NCI-H82 treated with DMSO at 0.1 percent for 48 hours (cell line): ENCODE measurements around the gene HERC6.
"Not testable (repeated sequence)": the region's sequence is repeated elsewhere in the genome, so short reads cannot be mapped to it uniquely, and the experiment has no call there.

Experiments
- DNase-seq: peaks from one replicate; lab custom pipeline; 2025; ENCODE audit not compliant: unreplicated experiment; lab: John Stamatoyannopoulos, UW

HERC6 gene

DNA sequence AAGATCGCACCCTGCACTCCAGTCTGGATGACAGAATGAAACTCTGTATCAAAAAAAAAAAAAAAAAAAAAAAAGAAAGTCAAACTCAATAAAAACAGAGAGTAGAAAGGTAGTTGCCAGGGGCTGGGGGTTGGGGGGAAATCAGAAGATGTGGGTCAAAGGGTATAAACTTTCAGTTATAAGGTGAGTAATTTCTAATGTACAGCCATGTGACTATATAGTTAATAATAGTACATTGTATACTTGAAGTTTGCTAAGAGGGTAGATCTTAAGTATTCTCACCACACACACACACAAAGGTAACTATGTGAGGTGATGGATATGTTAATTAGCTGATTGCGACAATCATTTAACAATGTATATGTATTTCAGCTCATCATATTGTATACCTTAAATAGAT, 11.5 kb downstream of the HERC6 start:
- no peak for DNase-seq

DNA sequence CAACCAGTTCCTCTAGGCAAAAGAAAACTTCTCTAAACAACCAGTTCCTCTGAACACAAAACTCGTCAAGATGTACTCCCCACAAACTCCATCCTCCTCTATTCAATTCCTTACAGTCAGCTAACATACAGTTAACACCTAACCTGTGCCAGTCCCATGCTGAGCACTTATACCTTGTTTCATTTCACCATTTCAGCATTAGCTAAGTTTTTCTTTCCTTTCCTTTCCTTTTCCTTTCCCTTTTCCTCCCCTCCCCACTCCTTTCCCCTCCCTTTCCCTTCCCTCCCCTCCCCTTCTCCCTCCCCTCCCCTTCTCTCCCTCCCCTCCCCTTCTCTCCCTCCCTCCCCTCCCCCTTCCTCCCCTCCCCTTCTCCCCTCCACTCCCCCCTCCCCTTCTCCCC, 13.1 kb downstream of the HERC6 start:
- no peak for DNase-seq

DNA sequence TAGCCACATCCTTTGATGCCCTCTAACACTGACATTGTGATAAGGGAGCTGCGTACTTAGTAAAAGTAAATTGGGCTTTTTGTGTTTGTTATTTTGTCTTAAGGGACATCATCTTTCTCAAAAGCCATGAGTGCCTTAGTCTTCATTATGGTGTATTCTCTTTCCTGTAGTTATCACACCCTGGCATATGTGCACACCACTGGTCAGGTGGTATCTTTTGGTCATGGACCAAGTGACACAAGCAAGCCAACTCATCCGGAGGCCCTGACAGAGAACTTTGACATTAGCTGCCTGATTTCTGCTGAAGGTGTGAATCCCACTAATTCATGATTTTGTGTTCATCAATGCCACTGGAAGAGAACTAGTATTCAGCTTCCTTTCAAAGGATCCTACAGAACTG, 18.0 kb downstream of the HERC6 start:
- DNase-seq, result no peak

DNA sequence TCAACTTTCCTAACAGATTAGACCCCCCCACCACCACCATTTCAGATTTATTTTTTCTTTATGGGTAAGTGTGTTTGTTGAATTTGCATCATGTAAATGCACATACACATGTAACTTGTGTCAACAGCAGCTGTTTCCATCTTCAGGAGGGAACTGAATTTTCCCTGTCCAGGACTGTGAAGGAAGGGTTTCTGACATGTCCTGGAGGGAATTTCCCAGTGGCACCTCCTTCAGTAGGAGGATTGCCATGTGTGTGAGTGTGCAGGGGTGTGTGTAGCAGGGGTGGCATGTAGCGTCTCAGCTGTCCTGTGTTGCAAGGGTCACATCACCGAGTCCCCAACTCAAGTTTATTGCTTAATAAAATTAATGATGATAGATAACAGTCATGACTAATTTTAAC, 19.7 kb downstream of the HERC6 start:
- no peak for DNase-seq

DNA sequence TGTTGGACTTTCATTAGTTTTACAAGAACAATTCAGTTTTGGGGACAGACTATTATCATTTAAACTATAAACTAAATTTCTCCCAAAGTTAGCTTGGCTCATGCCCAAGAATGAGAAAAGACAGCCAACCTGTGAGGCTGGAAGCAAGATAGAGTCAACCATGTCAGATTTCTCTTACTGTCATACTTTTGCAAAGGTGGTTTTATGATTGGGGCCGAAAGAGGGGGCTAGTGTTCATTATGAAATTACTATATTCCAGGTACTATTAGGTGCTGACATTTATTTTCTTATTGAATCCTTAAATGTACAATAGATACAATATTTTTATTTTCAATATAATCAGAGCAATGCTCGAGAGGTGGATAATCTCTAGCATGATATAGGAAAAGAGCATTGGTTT, 30.6 kb downstream of the HERC6 start:
- DNase-seq, result no peak

DNA sequence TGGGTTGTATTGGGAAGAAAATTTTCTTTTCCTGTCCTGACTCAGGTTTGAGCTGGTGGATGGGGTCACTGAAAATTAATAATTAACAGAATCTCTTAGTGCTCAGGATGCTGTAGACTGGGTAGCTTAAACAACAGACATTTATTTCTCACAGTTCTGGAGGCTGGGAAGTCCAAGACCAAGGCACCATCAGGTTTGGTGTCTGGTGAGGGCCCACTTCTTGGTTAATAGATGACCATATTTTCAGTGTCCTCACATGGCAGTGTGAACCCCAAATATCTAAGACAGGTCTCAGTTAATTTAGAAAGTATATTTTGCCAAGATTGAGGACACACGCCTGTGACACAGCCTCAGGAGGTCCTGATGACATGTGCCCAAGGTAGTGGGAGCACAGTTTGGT, 31.1 kb downstream of the HERC6 start:
- no peak for DNase-seq

DNA sequence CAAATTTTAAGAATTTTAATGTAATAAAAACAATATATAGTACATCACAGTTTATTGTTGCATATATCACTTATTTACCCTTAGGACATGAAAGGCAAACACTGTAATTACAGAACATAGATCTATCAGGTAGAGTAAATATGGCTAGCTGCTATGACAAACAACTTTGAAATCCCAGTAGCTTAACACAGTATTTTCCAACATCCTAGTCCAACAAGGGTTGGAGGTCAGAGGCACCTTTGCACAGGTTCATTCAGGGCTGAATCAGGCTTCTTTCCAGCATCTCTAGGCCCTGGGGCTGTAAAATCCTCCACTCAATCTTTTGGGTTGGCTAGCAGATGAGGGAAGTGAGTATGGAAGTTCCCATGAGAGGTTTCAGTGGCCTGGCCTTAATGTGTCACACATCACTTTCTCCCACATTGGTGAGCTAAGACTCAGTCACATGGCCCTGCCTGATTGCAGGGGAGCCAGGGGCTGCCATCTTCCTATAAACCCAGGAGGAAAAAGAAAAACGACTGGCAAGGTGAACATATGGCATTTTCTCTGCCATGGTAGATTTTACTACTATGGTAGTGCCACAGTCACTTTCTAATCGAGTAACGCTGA, 32.9 kb downstream of the HERC6 start:
- DNase-seq, result no peak

DNA sequence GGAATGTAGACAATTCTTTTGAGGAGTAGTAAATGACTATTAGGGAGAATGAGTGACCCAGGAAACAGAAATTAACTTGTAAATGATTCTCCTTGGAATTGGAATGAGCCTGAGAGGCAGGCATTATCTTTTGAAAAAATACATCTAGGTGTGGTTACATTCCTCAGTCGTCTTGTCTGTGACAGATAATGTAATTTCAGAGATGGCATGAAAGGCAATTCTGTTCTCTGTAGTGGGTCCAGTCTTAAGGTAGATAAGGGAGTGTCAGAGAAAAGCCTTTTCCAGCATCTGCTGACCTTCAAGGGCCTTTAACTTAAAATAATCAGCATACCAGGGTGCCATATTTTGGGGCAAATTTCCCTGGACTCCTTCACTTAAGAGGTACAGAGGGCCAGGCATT, 35.1 kb downstream of the HERC6 start:
- DNase-seq, result no peak

DNA sequence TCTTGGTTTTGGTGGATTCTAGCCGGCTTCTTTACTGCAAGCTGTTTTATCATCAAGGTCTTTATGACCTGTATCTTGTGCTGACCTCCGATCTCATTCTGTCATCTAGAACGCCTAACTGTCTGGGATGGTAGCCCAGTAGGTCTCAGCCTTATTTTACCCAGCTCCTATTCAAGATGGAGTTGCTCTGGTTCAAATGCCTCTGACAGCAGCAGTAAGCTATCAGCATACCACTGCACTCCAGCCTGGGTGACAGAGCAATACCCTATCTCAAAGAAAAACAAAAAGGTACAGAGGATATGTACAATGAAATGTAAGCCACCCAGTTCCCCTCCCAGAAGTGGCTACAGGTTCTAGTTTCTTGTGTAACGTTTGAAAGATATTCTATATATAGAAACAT, 36.1 kb downstream of the HERC6 start:
- DNase-seq, result no peak

DNA sequence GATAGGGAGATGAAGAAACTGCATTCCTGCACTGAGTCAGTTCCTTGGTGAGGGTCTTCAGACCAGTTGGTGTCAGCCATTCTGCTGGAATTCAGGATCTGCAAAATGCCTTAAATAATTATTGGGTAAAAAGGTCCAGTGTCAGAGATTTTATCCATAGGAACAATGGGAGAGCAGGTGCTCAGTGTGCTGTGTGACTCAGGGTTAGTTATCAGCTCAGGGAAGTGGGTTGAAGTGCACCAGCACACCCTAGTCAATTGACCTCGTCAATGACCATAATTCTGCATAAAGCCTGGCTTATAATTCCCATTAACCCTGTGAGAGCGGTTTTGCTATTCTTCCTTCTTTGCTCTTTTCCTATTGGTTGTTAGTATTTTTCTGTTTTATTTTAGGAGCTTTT, 37.3 kb downstream of the HERC6 start:
- DNase-seq, result no peak

DNA sequence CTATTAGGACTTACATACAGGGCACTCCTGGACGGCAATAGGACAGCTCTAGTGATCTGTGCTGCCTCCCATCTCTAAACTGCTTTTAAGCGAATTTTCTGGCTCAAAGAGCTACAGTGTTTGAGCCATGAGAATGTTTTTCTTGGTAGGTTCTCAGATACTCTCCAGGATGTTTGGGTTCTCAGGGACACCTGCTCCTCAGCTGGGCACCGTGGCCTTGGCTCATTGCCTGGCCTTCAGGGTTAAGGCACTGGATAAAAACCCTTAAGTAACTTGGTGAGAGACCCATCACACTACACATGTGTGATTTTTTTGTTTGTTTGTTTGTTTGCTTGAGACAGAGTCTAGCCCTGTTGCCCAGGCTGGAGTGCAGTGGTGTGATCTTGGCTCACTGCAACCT, 39.8 kb downstream of the HERC6 start:
- no peak for DNase-seq

DNA sequence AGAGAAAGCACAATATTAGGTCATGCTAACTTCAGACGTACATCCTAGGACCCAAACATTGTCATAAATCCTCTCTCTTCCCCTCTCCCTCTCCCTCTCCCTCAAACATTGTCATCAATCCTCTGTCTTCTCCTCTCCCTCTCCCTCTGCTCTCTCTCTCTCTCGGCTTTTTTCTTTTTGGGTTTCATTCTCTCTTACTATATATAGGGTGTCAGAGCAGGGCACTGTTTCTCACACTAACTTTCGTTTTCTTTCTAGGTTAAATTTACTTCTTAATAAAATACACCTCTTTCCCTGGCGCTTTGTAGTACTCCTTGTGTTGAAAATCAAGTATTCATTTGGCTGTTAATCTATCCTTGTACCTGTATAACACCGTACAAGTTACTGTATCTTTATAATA, 41.2 kb downstream of the HERC6 start:
- DNase-seq, result no peak

DNA sequence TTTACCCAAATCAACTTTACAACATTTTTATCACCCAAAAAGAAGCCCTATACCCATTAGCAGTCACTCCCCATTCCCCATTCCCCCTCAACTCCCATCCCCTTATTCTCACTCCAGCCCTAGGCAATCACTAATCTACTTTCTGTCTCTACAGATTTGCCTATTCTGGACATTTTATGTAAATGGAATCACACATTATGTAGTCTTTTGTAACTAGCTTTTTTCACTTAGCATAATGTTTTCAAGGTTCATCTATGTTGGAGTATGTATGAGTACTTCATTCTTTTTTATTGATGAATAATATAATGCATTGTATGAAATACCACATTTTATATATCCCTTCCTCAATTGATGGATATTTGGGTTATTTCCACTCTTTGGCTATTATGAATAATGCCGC, 42.2 kb downstream of the HERC6 start:
- no peak for DNase-seq

DNA sequence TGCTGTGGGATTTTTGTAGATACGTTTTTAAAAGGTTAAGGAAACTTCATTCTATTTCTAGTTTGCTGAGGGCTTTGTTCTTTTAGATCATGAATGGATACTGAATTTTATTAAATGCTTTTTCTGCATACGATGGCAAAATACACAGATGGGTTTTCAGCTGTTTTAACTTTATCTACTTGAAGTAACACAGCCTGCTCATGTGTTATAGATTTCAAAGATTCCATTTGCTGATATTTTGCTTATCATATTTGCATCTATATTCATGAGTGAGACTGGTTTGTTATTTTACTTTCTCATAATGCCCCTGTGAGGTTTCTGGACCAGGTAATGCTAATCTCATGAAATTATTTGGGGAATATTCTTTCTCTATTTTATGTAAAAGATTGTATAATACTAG, 43.8 kb downstream of the HERC6 start:
- no peak for DNase-seq

DNA sequence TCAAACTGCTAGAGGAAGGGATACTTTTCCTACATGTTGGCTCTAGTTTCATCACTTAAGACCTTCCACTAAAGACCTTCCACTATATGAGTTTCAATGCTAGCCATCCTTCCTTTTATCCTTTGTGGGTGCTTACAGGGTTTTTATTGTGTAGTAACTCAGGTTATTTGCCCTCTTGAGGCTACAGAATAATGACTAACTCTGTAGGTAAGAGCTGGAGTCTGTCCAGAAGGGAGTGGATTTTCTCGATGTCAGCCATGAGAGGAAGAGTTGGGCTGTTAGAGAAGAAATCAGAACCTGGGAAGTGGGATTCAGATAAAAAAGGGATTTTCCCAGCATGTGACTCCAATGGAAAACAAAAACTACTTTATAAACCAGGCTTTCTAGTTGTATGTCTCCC, 50.7 kb downstream of the HERC6 start:
- no peak for DNase-seq

DNA sequence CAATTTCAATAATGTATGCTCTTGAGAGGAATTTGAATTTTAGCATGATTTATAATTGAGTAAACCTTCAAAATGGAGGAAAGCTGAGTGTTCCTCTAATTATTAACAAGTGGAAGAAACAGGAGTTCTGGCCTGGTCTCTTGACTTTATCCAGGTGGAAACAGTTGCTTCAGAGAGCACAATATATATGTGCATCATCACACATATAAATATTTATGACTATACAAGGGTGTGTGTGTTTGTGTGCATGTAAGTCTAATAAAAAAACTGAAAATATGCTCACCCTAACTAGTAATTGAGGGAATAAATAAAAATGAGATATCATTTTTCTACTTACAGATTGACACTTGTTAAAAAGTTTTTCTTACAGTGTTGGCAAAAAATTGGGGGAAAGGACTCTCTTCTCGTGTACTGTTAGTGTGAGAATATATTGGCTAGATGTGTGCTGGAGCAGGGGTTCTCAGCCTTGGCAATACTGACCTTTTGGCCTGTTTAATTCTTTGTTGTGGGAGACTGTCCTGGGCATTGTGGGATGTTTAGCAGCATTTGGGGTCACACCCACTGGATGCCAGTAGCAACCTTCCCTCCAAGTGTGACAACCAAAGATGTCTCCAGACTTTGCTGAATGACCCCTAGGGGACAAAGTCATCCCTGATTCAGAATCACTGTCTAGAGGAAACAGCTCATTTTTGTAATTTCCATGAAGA, 57.5 kb downstream of the HERC6 start:
- DNase-seq, result no peak

DNA sequence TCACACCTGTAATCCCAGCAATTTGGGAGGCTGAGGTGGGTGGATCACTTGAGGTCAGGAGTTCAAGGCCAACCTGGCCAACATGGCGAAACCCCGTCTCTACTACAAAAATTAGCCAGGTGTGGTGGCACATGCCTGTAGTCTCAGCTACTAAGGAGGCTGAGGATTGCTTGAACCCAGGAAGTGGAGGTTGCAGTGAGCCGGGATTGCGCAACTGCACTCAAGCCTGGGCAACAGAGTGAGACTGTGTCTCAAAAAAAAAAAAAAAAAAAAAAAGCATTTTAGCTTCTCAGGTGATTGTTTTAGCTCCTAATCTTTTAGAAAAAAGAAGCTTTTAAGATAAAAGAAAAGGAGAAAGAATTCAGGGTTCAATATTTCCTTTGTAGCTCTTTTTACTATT, 59.2 kb downstream of the HERC6 start:
- not testable (repeated sequence) for DNase-seq

DNA sequence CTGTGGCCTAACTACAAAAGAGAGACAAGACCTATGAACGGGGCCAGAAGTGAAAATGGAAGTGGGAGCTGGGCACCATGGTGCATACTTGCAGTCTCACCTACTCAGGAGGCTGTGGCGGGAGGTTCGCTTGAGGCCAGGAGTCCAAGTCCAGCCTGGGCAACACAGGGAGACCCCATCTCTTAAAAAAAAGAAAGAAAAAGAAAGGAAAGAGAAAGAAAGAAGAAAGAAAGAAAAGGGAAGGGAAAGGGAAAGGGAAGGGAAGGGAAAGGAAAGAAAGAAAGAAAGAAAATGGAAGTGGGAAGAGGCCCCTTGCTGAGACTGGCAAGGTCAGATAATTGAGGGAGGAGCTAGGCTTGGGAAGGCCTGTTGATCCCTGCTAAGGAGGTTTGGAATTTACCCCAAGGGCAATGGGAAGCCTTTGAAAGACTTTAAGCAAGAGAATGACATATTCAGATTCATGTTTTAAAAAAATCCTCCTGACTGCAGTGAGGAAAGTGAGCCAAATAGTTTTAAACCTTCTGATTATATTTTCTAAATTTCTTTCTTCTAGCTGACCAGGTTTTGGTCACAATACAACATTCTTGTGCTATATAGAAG, 60.6 kb downstream of the HERC6 start:
- no peak for DNase-seq

DNA sequence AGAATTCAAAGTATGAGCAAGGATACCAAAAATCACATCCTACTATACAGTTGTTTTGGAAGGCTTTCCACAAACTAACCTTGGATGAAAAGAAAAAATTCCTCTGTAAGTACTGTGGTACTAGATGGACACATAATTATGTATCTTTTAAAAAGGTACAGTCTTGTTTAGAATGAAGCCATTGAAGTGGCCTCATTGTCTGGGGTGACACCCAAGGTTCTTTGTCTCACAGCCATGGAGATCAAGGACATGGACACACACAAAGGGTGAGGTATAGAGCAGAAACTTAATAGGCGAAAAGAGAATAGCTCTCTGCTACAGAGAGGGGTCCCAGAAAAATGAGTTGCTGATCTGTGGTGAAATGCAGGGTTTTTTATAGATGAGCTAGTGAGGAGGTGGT, 61.5 kb downstream of the HERC6 start:
- DNase-seq, result no peak

DNA sequence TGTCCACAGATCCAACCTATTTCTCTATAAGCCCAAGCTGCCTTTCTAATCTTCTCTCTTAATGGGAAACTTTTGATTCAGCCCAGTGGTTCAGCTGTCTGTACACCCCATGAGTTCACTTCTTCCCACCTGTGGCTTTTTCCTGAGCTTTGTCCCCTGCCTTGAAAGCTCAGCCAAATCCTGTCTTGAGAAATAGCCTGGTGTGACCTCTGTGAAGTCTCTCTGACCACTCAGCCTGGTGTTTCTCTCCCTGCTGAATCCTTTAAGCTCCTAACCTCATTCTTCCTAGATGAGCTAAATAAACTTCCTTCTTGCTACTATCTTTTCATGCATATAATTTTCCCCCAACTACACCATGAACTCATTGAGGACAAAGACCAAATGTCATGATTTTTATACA, 63.0 kb downstream of the HERC6 start:
- DNase-seq, result no peak

DNA sequence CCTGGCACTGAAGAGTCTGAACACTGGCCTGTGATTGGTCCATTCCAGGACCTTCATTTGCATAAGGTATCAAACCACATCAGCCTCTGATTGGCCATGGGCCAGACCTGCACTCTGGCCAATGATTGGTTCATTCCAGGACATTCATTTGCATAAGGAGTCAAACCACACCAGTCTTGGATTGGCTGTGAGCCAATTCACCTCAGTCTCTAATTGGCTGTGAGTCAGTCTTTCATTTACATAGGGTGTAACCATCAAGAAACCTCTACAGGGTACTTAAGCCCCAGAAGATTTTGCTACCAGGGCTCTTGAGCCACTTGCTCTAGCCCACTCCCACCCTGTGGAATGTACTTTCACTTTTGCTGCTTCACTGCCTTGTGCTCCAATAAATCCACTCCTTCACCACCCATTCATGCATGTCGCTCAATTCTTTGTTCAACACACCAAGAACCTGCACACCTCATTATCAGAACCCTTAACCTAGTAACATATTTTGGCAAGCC, 64.1 kb downstream of the HERC6 start:
- DNase-seq, result no peak

DNA sequence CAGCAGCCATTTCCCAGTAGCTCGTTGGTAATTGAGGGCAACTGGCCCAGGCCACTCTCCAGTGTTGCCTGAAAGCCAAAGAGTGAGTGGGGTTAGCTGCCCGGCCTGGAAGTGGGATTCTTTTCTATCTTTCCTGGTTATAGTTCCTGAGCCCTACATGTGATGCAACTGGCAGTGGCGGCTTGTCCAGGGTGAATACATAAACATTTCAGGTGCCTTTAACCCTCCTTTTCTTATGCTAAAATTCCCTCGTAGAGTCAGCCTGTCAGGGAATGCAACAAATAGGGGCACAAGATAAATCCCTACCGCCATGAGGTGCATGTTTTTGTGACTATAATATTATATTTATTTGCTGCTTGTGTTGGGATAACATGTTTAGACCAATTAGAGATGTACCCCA, 64.8 kb downstream of the HERC6 start:
- no peak for DNase-seq

DNA sequence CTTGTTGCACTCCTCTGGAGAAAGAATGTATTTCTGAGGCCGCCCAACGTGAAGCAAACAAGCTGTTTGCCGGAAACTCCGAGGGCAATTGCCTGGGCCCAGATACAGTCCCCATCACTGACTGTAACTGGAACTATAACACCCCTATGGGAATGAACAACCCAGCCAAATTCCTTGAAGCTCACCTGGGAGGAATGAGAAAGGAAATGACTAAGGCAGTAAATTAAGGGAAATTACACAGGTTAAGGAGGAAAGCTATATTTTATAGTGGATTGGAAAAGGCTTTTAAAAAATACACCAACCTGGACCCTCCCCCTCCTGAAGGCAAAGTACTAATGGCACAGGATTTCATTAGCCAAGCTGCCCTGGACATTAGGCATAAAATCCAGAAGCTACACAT, 66.6 kb downstream of the HERC6 start:
- no peak for DNase-seq
